CD4-positive, alpha-beta T cell (primary cell): Measurements from ENCODE around the gene PTPRD. TPM values are rescaled to one million over a fixed set of nuclear protein-coding genes. Genes with fewer than 3 reads are reported as not detected.

Source experiments
- ATAC-seq: fragments of 200-7000 bp; cut with Tn5 transposase; one replicate; pipeline ENCODE4 v1.10.0; 2022; ENCODE audit warnings: mild to moderate bottlenecking; ENCODE audit not compliant: poor library complexity
- CTCF ChIA-PET: fragments of 350-600 bp; sonication (Branson Sonifier 250); formaldehyde crosslinking; loops from one replicate; lab custom pipeline; 2021; ENCODE audit warnings: antibody characterized with exemption, inconsistent platforms; lab: Charles Lee
- POLR2A ChIA-PET: fragments of 350-600 bp; sonication (Branson Sonifier 250); formaldehyde crosslinking; loops from one replicate; lab custom pipeline; 2021; ENCODE audit warnings: antibody characterized with exemption, inconsistent platforms; lab: Charles Lee
- DNase-seq, 14 experiments: peaks; one replicate each; pipeline ENCODE4 v3.0.0-alpha.2; 2013 to 2020; ENCODE audit warnings: mixed read lengths in 2 of 14
- H3K27ac ChIP-seq, 2 donors: one replicate each; pipeline versions ENCODE4 v1.5.1 to v1.7.0; 2013; ENCODE audit warnings: low read length in 2 of 2, low read depth in 1 of 2, mild to moderate bottlenecking in 1 of 2
- H3K27me3 ChIP-seq, 2 experiments: 1 replicate in 1 of 2; 2 replicates in 1 of 2; pipeline versions ENCODE4 v1.6.1 to v1.7.0; 2013; ENCODE audit warnings: low read length in 2 of 2, control low read depth in 1 of 2, mild to moderate bottlenecking in 1 of 2, moderate library complexity in 1 of 2; ENCODE audit not compliant: insufficient read depth in 2 of 2, control insufficient read depth in 1 of 2
- H3K36me3 ChIP-seq: one replicate; pipeline ENCODE4 v1.6.1; 2013; ENCODE audit warnings: low read length, control low read depth; ENCODE audit not compliant: insufficient read depth
- H3K4me1 ChIP-seq: one replicate; pipeline ENCODE4 v1.6.1; 2013; ENCODE audit warnings: low read length, control low read depth; ENCODE audit not compliant: insufficient read depth
- H3K4me3 ChIP-seq: one replicate; pipeline ENCODE4 v1.5.1; 2013; ENCODE audit warnings: mild to moderate bottlenecking, low read length, moderate library complexity
- H3K9me3 ChIP-seq, 2 experiments: 1 replicate in 1 of 2; 2 replicates in 1 of 2; pipeline versions ENCODE4 v1.6.1 to v1.7.0; 2013; ENCODE audit warnings: low read length in 2 of 2, mild to moderate bottlenecking in 2 of 2, control low read depth in 1 of 2, moderate library complexity in 1 of 2; ENCODE audit not compliant: control insufficient read depth in 1 of 2, insufficient read depth in 1 of 2
- H3K27ac Mint-ChIP-seq: one replicate; pipeline ENCODE4 v1.8.0; 2020; ENCODE audit warnings: mixed read lengths
- H3K27me3 Mint-ChIP-seq: one replicate; pipeline ENCODE4 v1.8.0; 2021; ENCODE audit warnings: mixed read lengths
- H3K36me3 Mint-ChIP-seq: one replicate; pipeline ENCODE4 v1.8.0; 2021; ENCODE audit warnings: low read depth, mixed read lengths
- H3K4me1 Mint-ChIP-seq: one replicate; pipeline ENCODE4 v1.8.0; 2021; ENCODE audit warnings: low read depth, mixed read lengths
- H3K4me3 Mint-ChIP-seq: one replicate; pipeline ENCODE4 v1.8.0; 2020; ENCODE audit warnings: mild to moderate bottlenecking, mixed read lengths
- H3K9me3 Mint-ChIP-seq: one replicate; pipeline ENCODE4 v1.8.0; 2020; ENCODE audit warnings: mixed read lengths
- intact Hi-C, 2 experiments: fragments of 100-400 bp; cut with DNase I in 1 of 2; cut with micrococcal nuclease in 1 of 2; formaldehyde crosslinking; loops; one replicate each; pipeline versions ENCODE4 v1.15.1 to v1.9.0; 2023 to 2025; cut with DNase I, micrococcal nuclease
- total RNA-seq, 174 experiments: library from RNA in 2 of 174; stranded (reverse) in 2 of 174; gene quantifications; one replicate each; pipeline ENCODE4 v1.2.3 and lab custom pipeline; 2021 to 2026
- TF ChIP-seq, protein P1 (sequence below): fragments of 200-600 bp; IDR thresholded peaks from one replicate; pipeline ENCODE4 v1.8.0; 2022; ENCODE audit warnings: antibody characterized with exemption, mild to moderate bottlenecking

Gene PTPRD
- total RNA-seq, 2 experiments from 2014 or later: not detected

- Histone ChIP-seq H3K27ac (no peak overlapping the region), H3K4me3 (no peak overlapping the region), H3K4me1 (no peaks in the 10 kb centered on the region), H3K27me3 (no peaks in the 10 kb centered on the region), H3K36me3 (no peaks in the 10 kb centered on the region), H3K9me3 (no peaks in the 10 kb centered on the region)
- H3K4me1 Mint-ChIP-seq: no peaks in the 10 kb centered on the region
- ChIA-PET CTCF (no interaction called here), POLR2A (no interaction called here)
- ATAC-seq (no peak), DNase-seq (no peak)
- H3K9me3 Mint-ChIP-seq: peaks cover 6% of the 10 kb centered on the region
- TF ChIP-seq, protein P1, sequence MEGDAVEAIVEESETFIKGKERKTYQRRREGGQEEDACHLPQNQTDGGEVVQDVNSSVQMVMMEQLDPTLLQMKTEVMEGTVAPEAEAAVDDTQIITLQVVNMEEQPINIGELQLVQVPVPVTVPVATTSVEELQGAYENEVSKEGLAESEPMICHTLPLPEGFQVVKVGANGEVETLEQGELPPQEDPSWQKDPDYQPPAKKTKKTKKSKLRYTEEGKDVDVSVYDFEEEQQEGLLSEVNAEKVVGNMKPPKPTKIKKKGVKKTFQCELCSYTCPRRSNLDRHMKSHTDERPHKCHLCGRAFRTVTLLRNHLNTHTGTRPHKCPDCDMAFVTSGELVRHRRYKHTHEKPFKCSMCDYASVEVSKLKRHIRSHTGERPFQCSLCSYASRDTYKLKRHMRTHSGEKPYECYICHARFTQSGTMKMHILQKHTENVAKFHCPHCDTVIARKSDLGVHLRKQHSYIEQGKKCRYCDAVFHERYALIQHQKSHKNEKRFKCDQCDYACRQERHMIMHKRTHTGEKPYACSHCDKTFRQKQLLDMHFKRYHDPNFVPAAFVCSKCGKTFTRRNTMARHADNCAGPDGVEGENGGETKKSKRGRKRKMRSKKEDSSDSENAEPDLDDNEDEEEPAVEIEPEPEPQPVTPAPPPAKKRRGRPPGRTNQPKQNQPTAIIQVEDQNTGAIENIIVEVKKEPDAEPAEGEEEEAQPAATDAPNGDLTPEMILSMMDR: no peak
- intact Hi-C loops: no loop called here
- no peak overlapping the region for H3K4me3 Mint-ChIP-seq
- no peaks in the 10 kb centered on the region for H3K36me3 Mint-ChIP-seq
- H3K27me3 Mint-ChIP-seq: no peaks in the 10 kb centered on the region
- H3K27ac Mint-ChIP-seq: no peak overlapping the region
Observed at GRCh38 chr9:9396518-9396917, 1216.3 kb downstream of the PTPRD start.

GRCh38 chr9:9395539-9395938 is 1217.3 kb downstream of the PTPRD start:
- no peak overlapping the region for H3K27ac ChIP-seq
- H3K4me1 ChIP-seq: no peaks in the 10 kb centered on the region
- no peaks in the 10 kb centered on the region for H3K9me3 ChIP-seq
- Mint-ChIP-seq H3K27me3 (no peaks in the 10 kb centered on the region), H3K36me3 (no peaks in the 10 kb centered on the region), H3K9me3 (peaks cover 6% of the 10 kb centered on the region), H3K4me1 (no peaks in the 10 kb centered on the region), H3K4me3 (no peak overlapping the region), H3K27ac (no peak overlapping the region)
- no peaks in the 10 kb centered on the region for H3K36me3 ChIP-seq
- ATAC-seq (no peak), DNase-seq (no peak)
- TF ChIP-seq, protein P1: no peak
- CTCF ChIA-PET: no interaction called here
- intact Hi-C loops: no loop called here
- no peaks in the 10 kb centered on the region for H3K27me3 ChIP-seq
- H3K4me3 ChIP-seq: no peak overlapping the region
- POLR2A ChIA-PET: no interaction called here

- DNase-seq (no peak), ATAC-seq (no peak)
- Histone ChIP-seq H3K9me3 (no peaks in the 10 kb centered on the region), H3K27ac (no peak overlapping the region), H3K4me1 (no peaks in the 10 kb centered on the region), H3K27me3 (no peaks in the 10 kb centered on the region), H3K4me3 (no peak overlapping the region), H3K36me3 (no peaks in the 10 kb centered on the region)
- CTCF ChIA-PET: no interaction called here
- TF ChIP-seq, protein P1: no peak
- Mint-ChIP-seq H3K9me3 (no peaks in the 10 kb centered on the region), H3K27ac (no peak overlapping the region), H3K4me1 (no peaks in the 10 kb centered on the region), H3K36me3 (no peaks in the 10 kb centered on the region), H3K4me3 (no peak overlapping the region), H3K27me3 (no peaks in the 10 kb centered on the region)
- intact Hi-C loops: no loop called here
- POLR2A ChIA-PET: no interaction called here
Observed at GRCh38 chr9:9392755-9393154, 1220.0 kb downstream of the PTPRD start.
